Caco-2 (cell line): ENCODE results near the gene TPSB2. TPM values are rescaled to one million over a fixed set of nuclear protein-coding genes. Genes with fewer than 3 reads are reported as not detected.
"Not testable (repeated sequence)": the region's sequence is repeated elsewhere in the genome, so short reads cannot be mapped to it uniquely, and the experiment has no call there.

Experiments used
- BruUV-seq: library from RNA; stranded (reverse); fragments of 400-500 nt; replicated peaks from 2 replicates; lab custom pipeline; 2021; lab: Mats Ljungman, UMichigan
- CTCF ChIA-PET: fragments of 300-600 bp; sonication (Branson Sonifier 250); formaldehyde crosslinking; loops from one replicate; lab custom pipeline; 2022; ENCODE audit warnings: antibody characterized with exemption; lab: Charles Lee
- POLR2A ChIA-PET: fragments of 300-600 bp; sonication (Branson Sonifier 250); formaldehyde crosslinking; loops from one replicate; lab custom pipeline; 2022; ENCODE audit warnings: antibody characterized with exemption; lab: Charles Lee
- DNase-seq, 2 experiments: peaks; one replicate each; pipeline versions ENCODE4 v3.0.0 to v3.0.0-alpha.2; 2020 to 2022
- H3K27me3 ChIP-seq: replicated peaks from 2 replicates; pipeline ENCODE4 v1.6.0; 2011; ENCODE audit warnings: low read length; ENCODE audit not compliant: control insufficient read depth, insufficient read depth
- H3K36me3 ChIP-seq: 2 replicates; pipeline ENCODE4 v1.5.1; 2011; ENCODE audit warnings: low read length; ENCODE audit not compliant: control insufficient read depth, insufficient read depth
- H3K4me1 ChIP-seq: fragments of 250-450 bp; sonication (Bioruptor Pico); 2 replicates; pipeline ENCODE4 v1.5.1; 2020; ENCODE audit warnings: mild to moderate bottlenecking
- H3K4me3 ChIP-seq: 2 replicates; pipeline ENCODE4 v1.5.1; 2011; ENCODE audit warnings: low read depth, mild to moderate bottlenecking, control low read depth, low read length
- H3K9me3 ChIP-seq: fragments of 250-450 bp; sonication (Bioruptor Pico); 2 replicates; pipeline ENCODE4 v1.5.1; 2020; ENCODE audit warnings: mild to moderate bottlenecking, moderate library complexity
- H3K27ac Mint-ChIP-seq: one replicate; pipeline ENCODE4 v1.8.0; 2022; ENCODE audit warnings: mixed read lengths; ENCODE audit not compliant: unreplicated experiment
- H3K27me3 Mint-ChIP-seq: one replicate; pipeline ENCODE4 v1.8.0; 2022; ENCODE audit warnings: mixed read lengths; ENCODE audit not compliant: insufficient read depth, unreplicated experiment
- H3K36me3 Mint-ChIP-seq: one replicate; pipeline ENCODE4 v1.8.0; 2022; ENCODE audit warnings: mild to moderate bottlenecking, mixed read lengths; ENCODE audit not compliant: insufficient read depth, unreplicated experiment
- H3K4me1 Mint-ChIP-seq: one replicate; pipeline ENCODE4 v1.8.0; 2022; ENCODE audit warnings: low read depth, mixed read lengths; ENCODE audit not compliant: unreplicated experiment
- H3K4me3 Mint-ChIP-seq: one replicate; pipeline ENCODE4 v1.8.0; 2022; ENCODE audit warnings: mild to moderate bottlenecking, moderate library complexity, mixed read lengths; ENCODE audit not compliant: unreplicated experiment
- H3K9me3 Mint-ChIP-seq: one replicate; pipeline ENCODE4 v1.8.0; 2022; ENCODE audit warnings: mixed read lengths; ENCODE audit not compliant: unreplicated experiment
- CTCF ChIP-seq, 2 experiments: fragments of 200-600 bp in 1 of 2; IDR thresholded peaks; 1 replicate in 1 of 2; 2 replicates in 1 of 2; pipeline versions ENCODE4 v1.5.1 to v1.8.0; 2011 to 2022; ENCODE audit warnings: antibody characterized with exemption in 1 of 2, control low read depth in 1 of 2, inconsistent platforms in 1 of 2, low read depth in 1 of 2, low read length in 1 of 2, mild to moderate bottlenecking in 1 of 2, moderate library complexity in 1 of 2; ENCODE audit not compliant: insufficient read depth in 1 of 2, severe bottlenecking in 1 of 2, unreplicated experiment in 1 of 2
- intact Hi-C: fragments of 100-400 bp; cut with micrococcal nuclease; formaldehyde crosslinking; loops from one replicate; pipeline ENCODE4 v1.10.0; 2022; ENCODE audit not compliant: unreplicated experiment
- total RNA-seq: library from RNA; stranded (reverse); gene quantifications from 2 replicates; pipeline ENCODE4 v1.2.3, GENCODE V29; 2022

TPSB2 gene
- total RNA-seq, 1 experiment from 2014 or later: not detected

- no peak for DNase-seq
- no peaks in the 10 kb centered on the region for H3K4me1 Mint-ChIP-seq
- no peaks in the 10 kb centered on the region for H3K4me1 ChIP-seq
- no peaks in the 10 kb centered on the region for H3K27me3 Mint-ChIP-seq
- BruUV-seq: no TSS peak
- no peaks in the 10 kb centered on the region for H3K9me3 Mint-ChIP-seq
- no peak overlapping the region for H3K4me3 ChIP-seq
- H3K4me3 Mint-ChIP-seq: no peak overlapping the region
- CTCF ChIA-PET: no interaction called here
- no peaks in the 10 kb centered on the region for H3K36me3 Mint-ChIP-seq
- H3K36me3 ChIP-seq: no peaks in the 10 kb centered on the region
- H3K9me3 ChIP-seq: no peaks in the 10 kb centered on the region
- intact Hi-C loops: no loop called here
- H3K27me3 ChIP-seq: no peaks in the 10 kb centered on the region
- POLR2A ChIA-PET: no interaction called here
- H3K27ac Mint-ChIP-seq: no peak overlapping the region
- TF ChIP-seq CTCF (IDR thresholded peaks at IDR 0.05; ENCODE audit: insufficient read depth in 1 of 2, low read depth in 1 of 2, low read length in 1 of 2, severe bottlenecking in 1 of 2, unreplicated experiment in 1 of 2): no peak
These were observed 40.5 kb downstream of the TPSB2 start for GRCh38 chr16:1189455-1189854.

GRCh38 chr16:1188432-1189189 is 41.4 kb downstream of the TPSB2 start:
- H3K9me3 ChIP-seq: no peaks in the 10 kb centered on the region
- ChIA-PET POLR2A (no interaction called here), CTCF (no interaction called here)
- Mint-ChIP-seq H3K27ac (no peak overlapping the region), H3K9me3 (no peaks in the 10 kb centered on the region), H3K36me3 (no peaks in the 10 kb centered on the region), H3K4me1 (no peaks in the 10 kb centered on the region), H3K4me3 (no peak overlapping the region), H3K27me3 (no peaks in the 10 kb centered on the region)
- no peaks in the 10 kb centered on the region for H3K27me3 ChIP-seq
- intact Hi-C loops: no loop called here
- no peak for TF ChIP-seq CTCF (IDR thresholded peaks at IDR 0.05; ENCODE audit: insufficient read depth in 1 of 2, low read depth in 1 of 2, low read length in 1 of 2, severe bottlenecking in 1 of 2, unreplicated experiment in 1 of 2)
- no peaks in the 10 kb centered on the region for H3K4me1 ChIP-seq
- no TSS peak for BruUV-seq
- DNase-seq: peak in 1 of 2 experiments; percentile 66
- H3K4me3 ChIP-seq: no peak overlapping the region
- no peaks in the 10 kb centered on the region for H3K36me3 ChIP-seq

- DNase-seq, H3K9me3 ChIP-seq, POLR2A ChIA-PET, H3K4me1 Mint-ChIP-seq, H3K4me3 ChIP-seq, H3K4me3 Mint-ChIP-seq, H3K9me3 Mint-ChIP-seq, H3K27me3 Mint-ChIP-seq, BruUV-seq, H3K36me3 ChIP-seq, CTCF ChIA-PET, H3K36me3 Mint-ChIP-seq, H3K4me1 ChIP-seq, H3K27ac Mint-ChIP-seq, H3K27me3 ChIP-seq, intact Hi-C loops: not testable (repeated sequence)
These were observed 44.4 kb downstream of the TPSB2 start for GRCh38 chr16:1185460-1186207.
